Jurkat, Clone E6-1 (cell line): ENCODE results near the gene HDLBP.
"Not testable (repeated sequence)": the region's sequence is repeated elsewhere in the genome, so short reads cannot be mapped to it uniquely, and the experiment has no call there.

Source experiments
- DNase-seq: peaks from one replicate; pipeline ENCODE4 v3.0.0-alpha.2; 2011; ENCODE audit warnings: low read depth, low spot score
- H3K4me3 ChIP-seq: 2 replicates; pipeline ENCODE4 v1.5.1; 2011; ENCODE audit warnings: mild to moderate bottlenecking, low read length, control low read depth, moderate library complexity

HDLBP gene

DNA sequence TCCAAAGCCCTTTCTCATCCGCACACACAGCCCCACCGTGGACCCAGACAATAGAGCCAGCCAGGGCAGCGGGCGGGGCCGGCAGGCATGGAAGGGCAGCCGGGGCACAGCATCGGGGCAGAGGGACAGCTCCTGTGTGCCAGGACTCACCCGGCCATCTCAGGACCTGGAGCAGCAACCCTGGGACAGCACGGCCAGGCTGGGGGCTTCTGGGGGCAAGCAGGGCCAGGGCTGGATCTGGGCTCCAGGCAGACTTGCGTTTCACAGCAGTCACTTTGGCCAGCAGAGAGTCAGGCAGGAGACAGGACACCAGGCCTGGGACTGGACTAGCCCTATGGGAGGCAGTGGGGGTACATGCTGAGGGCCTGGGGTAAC is 111.5 kb downstream of the HDLBP start:
- H3K4me3 ChIP-seq: no peak overlapping the region
- DNase-seq: no peak

DNA sequence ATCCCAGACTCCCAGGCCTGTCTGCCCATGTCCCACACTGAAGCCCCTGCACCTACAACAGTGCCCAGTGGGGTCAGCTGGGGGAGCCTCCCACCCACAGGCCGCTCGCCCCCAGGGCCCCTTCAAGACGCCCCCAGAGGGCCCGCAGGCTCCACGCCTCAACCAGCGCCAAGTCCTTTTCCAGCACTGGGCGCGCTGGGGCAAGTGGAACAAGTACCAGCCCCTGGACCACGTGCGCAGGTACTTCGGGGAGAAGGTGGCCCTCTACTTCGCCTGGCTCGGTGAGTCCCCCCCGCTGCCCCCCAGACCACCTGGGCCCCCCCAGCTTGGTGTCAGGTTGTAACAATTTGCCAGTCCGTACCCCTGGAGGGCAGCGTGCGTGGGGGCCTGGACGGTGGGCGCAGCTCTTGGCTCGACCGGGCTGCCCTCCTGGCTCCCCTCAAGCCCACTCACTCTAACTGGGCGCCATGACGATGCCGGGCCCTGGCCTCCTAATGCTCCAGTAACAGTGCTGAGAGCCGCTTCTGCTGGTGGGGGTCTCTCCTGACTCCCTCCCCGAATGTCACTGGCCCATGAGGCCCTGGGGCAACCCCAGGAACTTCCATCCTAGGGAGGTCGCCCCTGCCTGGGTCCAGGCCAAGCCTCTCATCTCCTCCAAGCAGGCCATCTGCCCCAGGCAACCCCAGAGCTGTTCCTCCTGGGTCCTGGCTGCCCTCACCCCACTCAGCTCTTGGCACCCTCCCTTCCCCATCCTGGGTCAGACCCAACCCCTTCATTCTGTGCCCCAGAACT is 112.1 kb downstream of the HDLBP start:
- H3K4me3 ChIP-seq: no peak overlapping the region
- DNase-seq: no peak

DNA sequence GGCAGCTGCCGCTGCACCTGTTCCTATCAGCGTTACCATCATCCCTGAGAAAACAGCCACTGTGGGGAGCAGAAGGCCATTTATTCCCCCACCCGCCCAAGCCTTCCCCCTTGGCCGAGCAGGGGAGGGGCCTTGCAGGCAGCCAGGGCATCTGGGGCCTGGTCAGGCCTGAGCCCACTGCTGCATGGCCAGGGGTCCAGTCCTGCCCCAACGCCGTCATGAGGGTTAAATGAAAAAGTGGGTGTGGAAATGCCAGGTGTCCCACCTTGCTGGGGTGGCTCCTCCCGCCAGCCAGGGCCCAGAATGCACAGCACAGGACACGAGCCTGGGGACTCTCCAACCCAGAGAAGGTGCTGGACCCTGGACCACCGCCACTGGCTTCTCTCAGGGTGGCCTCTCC is 112.8 kb downstream of the HDLBP start:
- no peak overlapping the region for H3K4me3 ChIP-seq
- no peak for DNase-seq

DNA sequence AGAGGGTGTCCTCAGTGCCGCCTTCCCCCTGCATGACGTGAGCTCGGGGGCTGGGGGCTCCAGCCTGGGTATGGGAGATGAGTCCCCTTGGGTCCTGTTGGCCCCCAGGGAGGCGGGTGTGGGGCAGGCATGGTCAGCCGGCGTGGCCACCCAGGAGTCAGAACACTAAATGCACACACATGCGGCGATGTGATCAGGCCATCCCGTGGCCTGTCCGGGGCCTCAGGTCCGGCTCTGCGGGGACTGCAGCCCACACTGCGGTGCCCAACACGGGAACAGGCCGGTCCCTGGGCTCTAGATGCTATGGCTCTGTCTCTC is 113.2 kb downstream of the HDLBP start:
- DNase-seq: no peak
- no peak overlapping the region for H3K4me3 ChIP-seq

DNA sequence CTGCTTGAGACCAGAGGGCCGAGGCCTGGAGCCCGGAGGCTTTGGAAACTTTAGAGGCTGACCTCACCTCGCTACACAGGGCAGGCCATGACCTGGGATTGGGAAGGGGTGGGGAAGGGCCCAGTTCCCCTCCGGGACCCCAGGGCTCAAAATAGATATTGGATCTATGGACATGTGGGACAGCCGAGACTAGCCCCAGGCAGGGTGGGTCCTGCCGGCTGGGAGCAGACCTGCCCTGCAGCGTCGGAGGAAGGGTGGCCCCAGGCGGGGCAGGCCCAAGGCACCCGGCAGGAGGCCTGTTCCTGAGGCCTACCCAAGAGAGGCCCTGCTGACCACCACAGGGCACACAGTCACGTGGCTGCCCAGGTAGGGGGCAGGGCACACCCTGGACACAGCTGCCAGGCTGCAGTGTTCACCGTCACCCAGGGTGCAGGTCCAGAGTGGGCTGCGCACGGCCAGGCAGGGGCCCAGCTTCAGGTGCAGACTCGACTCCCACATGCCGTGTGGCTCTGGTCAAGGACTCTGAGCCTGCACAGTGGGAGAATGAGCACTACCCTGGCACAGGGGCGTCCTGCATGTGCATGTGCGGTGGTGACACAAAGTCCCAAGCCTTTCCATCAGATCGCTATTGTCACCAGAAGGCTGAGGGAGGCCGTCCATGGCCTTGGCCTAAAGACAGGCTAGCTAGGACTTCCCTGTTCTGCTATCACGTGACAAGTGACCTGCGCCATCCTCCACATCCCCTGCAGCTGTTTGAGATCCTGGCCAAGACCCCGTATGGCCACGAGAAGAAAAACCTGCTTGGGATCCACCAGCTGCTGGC is 113.8 kb downstream of the HDLBP start:
- H3K4me3 ChIP-seq: no peak overlapping the region
- no peak for DNase-seq

DNA sequence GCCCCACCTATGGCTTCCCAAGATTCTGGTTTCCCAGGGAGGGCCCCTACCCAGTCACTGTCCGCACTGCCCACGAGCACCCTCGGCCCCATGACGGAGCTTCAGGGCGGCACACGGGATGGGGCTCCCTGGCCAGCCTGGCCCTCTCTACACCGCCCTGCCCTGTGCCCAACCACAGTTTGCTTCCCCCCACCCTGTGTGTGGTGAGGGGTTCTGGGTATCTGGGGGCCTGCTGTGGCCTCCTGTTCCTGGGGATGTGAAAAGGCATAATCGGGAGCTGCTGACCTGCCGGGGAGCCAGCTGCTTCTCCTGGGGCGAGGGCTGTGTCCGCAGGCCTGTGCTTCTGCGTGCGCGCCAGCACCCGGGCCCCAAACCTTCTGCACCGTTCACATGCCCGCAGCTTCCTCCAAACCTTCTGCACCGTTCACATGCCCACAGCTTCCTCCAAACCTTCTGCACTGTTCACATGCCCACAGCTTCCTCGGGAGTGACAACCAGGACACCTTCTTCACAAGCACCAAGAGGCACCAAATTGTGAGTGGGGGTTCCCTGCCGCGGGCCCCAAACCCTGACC is 114.6 kb downstream of the HDLBP start:
- peak; percentile 57 for DNase-seq
- H3K4me3 ChIP-seq: no peak overlapping the region

DNA sequence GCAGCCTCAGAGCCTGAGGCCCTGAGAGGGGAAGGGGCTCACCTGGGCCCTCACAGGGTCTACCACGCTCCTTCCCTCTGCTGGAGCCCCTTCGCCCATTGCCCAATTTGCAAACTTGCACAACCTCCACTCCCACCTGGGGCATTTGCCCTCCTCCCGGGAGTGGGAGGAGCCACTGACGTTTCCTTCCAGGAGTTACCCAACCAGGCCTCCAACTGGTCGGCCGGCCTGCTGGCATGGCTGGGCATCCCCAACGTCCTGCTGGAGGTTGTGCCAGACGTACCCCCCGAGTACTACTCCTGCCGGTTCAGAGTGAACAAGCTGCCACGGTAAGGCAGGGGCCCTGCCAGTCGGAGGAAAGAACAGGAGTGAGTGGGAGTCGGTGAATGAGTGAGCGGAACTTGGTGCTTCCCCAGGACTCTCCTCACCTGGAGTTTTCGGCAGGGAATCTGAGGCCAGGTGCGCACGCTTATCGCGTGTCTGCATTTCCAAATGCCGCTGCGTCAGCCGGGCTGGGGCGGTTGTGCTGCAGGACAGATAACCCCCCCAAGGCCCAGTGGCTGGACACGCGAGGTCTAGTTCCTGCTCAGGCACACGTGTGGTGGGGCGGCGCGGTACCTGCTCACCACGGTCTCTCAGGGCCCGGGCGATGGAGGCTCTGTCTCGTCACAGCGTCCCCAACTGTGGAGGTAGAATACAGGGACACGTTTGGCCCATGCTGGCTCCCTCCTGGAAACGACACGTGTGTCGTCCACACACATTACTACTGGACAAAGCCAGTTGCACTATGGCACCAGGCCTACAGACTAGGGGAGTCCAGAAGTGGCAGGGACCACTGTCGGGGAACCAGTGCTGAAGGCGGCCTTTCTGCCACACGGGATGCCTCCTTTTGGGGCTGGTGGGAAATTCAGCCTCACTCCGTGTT is 115.3 kb downstream of the HDLBP start:
- H3K4me3 ChIP-seq: no peak overlapping the region
- no peak for DNase-seq

DNA sequence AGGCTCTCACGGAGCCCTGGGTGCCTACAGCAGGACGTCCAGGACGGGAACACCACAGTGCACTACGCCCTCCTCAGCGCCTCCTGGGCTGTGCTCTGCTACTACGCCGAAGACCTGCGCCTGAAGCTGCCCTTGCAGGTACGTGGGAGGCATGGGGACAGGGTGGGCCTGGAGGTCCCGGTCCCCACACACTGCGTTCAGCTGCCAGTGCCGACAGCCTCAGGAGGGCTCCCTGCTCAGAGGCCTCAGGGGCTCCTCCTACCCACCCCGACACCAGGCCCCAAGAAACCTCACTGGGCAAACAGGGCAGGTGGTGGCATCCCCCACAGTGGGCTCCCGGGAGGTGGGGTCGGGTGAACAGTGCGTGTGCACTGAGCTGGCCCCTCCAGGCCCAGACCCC is 116.2 kb downstream of the HDLBP start:
- DNase-seq: no peak
- no peak overlapping the region for H3K4me3 ChIP-seq

DNA sequence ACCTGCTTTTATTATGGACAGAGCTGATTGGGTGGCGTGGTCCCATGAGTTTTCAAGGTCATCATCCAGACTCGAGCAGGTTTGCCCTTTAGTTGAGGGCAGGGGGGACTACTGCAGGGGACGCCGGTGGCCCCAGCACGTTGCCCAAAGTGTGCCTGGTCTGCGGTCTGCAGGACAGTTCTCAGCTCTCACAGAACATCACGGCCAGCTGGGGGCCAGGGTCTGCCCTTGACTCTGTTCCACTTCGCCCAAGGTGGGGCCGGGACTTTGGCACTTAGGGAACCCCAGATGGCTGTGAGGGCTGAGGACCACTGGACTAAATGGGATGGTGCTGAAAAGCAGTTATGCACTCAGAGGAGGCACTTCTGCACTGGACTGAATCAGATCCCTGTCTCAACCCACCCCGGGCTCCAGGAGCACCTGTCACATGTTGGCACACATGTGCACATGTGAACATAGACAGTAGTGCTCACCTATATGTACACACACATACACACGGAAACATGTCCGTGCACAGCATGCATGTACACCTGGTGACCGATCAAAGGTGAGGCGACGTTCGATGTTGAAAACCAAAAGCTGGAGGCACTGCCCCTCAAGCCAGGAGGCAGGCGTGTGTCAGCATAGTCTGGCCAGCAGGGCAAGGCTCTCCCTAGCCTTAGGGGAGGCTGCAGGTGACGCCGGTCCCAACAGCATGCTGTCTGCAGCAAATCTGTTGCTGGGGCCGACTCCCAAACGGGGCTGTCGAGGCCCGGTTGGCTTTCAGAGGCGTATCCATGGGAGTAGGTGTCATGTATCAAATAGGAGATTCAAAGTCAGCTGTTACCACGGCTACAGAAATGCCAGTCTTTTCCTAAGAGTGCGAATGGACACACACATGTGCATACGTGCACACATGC is 116.8 kb downstream of the HDLBP start:
- no peak for DNase-seq
- H3K4me3 ChIP-seq: no peak overlapping the region

DNA sequence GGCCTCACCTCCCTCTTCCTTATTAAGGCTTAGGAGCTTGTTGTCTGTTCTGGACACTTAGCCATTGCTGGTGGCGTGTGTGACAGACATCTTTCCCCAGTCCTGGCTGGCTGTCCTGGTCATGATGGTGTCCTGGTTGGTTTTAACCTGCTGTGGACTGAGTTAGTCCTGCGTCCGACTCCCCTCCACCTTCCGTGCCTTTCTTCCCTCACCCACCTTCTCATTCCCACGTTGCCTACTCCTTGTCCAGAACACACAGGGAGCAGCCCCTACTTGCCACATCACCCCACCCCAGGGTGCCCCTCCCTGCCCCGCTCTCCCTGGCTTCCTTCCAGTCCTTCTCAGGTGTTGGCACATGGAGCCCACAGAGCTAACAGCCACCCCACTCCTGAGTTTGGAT is 117.5 kb downstream of the HDLBP start:
- H3K4me3 ChIP-seq: no peak overlapping the region
- no peak for DNase-seq

DNA sequence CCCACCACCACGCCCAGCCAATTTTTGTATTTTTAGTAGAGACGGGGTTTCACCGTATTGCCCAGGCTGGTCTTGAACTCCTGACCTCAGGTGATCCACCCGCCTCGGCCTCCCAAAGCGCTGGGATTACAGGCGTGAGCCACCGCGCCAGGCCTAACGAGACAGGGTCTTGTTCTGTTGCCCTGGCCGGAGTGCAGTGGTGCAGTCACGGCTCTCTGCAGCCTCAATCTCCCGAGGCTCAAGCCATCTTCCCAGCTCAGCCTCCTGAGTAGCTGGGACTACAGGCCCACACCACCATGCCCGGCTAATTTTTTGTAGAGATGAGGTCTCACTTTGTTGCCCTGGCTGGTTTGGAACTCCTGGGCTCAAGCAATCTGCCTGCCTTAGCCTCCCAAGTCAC is 118.2 kb downstream of the HDLBP start:
- not testable (repeated sequence) for H3K4me3 ChIP-seq, DNase-seq

DNA sequence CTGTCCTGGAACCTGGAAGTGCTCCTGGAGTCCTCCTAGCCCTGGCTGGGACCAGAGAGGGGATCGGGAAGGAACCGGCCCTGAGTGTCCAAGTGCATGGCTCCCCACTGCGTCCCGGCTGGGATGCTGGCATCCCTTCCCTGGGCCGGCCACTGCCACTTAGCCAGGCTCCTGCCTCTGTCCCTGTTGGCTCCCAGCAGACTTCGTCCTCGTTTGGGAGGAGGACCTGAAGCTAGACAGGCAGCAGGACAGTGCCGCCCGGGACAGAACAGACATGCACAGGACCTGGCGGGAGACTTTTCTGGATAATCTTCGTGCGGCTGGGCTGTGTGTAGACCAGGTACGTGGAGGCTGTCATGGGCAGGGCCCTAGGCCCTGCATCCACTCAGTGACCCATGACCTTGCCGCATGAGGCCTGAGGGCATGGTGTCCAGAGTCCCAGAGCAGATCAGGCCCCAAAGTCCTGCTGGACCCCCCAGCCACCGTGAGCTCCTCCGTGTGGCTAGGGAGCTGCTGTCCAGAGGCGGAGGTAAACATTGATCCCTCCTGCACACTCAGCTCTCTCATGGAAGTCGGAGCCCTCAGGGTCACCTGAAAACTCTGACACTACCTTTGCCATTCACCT is 119.9 kb downstream of the HDLBP start:
- DNase-seq: no peak
- H3K4me3 ChIP-seq: no peak overlapping the region

DNA sequence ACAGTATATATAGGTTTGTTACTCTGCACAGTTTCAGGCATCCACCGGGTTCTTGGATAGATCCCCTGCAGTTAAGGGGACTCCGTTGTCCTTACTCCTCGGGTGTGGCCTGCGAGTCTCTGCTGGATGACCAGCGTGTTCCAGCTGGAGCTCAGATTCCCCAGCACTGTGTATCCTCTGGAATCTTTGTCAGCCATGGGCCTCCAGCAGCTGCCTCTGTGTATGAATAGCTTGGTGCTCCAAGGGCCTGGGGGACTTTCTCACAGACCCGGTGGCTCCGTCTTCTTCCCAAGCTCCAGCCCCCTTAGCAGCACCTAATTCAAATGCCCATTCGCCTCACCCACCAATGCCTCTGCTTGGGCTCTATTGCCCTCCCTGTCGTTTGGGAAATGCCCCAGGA is 120.7 kb downstream of the HDLBP start:
- no peak overlapping the region for H3K4me3 ChIP-seq

DNA sequence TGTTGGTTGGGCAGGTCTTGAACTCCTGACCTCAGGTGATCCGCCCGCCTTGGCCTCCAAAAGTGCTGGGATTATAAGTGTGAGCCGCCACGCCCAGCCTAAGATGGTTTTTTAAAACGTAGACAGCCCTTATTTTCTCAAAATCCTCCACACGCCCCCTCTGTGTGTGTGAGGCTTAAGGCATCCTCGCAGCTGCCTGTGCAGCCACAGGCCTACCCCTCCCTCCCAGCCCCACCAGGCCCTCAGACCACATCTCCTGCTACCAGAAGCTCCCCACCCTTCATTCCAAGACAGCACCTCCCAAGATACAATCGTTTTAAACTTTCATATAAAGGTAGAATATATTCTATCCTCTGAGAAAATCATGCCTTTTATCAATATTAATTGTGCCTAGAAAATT is 122.2 kb downstream of the HDLBP start:
- no peak overlapping the region for H3K4me3 ChIP-seq
- DNase-seq: no peak

More for the DNA sequence above, 120.7 kb downstream of the HDLBP start:
- DNase-seq: no peak

DNA sequence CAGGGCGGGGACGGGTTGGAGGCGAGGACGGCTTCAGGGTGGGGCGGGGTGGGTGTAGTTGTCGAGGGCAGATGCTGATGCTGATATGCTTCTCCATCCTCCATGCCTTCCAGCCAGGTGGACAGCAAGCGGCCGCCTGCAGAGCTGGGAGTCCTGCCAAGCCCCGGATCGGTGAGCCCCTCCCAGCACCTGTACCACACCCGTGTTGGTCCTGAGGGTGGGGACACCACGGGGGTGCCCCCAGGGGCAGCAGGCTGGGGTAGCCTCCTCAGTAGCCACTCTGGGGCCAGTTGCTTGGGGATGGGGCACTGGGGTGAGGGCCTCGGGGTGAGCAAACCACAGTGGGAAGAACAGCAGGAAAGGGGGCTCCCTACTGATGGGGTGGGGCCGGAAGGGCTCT is 124.4 kb downstream of the HDLBP start:
- DNase-seq: no peak
- no peak overlapping the region for H3K4me3 ChIP-seq

DNA sequence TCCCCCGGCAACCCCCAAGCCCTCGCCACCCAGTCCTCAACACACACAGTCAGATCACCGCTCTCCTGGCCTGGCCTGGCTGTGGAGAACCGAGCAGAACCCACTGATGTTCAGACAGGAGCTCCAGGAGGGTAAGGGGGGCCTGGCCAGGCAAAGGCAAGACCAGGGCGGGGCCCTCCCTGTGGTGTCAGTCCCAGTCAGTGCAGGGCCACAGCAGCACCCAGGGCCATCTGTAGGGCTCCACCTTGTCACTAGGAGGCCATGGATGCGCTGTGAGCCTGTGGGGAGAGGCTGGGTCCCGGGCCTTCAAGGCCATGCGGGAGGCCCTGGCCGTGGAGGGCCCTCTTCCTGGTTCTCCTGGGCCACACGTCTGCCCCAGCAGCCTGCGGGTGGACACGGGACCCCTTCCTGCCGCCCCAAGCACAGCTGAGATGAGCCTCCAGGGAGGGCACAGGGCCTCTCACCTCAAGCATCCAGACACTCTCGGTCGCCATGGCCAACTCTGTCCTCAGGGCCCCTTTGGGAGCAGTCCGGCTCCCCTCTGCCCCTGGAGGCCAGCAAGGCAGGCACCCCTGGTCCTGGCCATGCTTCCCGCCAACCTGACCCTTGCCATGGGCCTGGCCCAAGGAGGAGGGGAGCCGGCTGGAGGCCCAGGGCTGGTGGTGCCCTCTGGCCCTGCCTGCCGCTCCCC is 125.0 kb downstream of the HDLBP start:
- no peak overlapping the region for H3K4me3 ChIP-seq
- DNase-seq: no peak

DNA sequence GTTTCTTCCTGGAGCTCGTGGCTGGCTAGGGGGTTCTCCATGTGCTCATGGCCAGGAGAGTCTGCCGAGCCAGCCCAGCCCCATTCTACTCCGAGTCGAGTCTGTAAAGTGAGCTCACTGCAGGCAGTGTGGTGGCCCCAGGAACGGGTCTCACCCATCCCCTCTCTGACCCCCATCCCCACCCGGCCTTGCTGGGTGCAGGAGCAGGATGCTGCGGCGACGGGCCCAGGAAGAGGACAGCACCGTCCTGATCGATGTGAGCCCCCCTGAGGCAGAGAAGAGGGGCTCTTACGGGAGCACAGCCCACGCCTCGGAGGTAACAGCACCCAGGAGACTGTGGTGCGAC is 125.6 kb downstream of the HDLBP start:
- DNase-seq: no peak
- no peak overlapping the region for H3K4me3 ChIP-seq
